ENCODE data around the gene IGLL5.

The IGLL5 gene

DNA sequence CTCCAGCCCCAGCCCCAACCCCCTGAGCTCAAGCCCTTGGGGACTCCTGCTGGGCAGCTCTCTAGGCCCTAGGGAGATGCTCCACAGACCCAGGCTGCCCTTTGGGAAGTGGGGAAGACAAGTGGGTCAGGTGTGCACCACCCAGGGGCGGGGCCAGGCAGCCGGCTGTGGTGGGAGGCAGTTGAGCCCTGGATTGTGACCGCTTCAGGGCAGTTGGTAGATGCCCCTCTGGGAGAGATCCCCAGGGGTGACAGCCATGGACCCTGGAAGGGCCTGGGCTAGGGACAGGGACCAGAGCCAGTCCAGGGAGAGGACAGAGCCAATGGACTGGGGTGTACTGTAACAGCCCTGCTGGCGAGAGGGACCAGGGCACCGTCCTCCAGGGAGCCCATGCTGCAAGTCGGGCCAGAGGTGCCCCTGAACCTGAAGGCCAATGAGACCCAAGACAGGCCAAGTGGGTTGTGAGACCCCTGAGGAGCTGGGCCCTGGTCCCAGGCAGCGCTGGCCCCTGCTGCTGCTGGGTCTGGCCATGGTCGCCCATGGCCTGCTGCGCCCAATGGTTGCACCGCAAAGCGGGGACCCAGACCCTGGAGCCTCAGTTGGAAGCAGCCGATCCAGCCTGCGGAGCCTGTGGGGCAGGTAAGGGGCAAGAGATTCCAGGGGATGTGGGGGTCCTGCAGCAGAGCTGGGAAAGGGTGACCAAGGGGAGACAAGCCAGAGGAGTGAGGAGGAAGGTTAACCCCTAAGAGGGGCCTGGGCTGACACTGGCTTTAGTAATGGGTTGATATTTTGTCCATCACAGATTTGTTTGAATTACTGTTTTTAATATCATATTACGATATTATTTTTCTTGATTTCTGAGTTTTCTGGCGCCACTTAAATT is at the start of gene IGLL5:
Gene IGLL5 (plus strand): TSS at position 196 of the 883 bp plus-strand sequence. CDS start 238 bp downstream, at position 434.
- DNase-seq (ENCODE audit: low read depth in 3 of 3) = no peak

DNA sequence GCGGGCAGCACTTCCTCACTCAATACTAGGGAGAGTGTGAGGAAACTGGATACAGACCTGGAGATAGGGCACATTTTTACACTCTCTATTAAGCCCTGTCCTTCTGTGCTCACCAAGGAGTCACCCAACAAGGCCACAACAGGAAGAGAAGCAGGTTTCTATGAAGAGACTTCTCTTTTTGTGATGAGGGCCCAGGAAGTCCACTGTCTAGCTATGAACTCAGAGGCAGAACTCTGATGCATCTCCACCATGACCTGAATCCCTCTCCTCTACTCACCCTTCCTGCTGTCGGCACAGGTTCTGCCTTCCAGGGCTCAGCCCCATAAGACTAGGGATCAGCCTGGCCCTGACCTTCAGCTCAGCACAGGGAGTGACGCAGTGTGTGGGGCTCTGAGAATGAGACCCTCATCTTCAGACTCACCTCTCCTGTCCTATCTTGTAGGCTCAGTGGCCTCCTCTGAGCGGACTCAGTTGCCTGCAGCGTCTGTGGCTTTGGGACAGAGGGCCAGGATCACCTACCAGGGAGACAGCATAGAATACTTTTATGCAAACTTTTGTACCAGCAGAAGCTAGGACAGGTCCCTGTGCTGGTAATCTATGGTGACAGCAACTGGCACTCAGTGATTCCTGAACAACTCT is 49.3 kb upstream of the IGLL5 start:
- no peak for DNase-seq (ENCODE audit: low read depth in 3 of 3)

GRCh38 chr22:22839570-22840314 is 47.9 kb upstream of the IGLL5 start:
- no peak for DNase-seq (ENCODE audit: low read depth in 3 of 3)

DNA sequence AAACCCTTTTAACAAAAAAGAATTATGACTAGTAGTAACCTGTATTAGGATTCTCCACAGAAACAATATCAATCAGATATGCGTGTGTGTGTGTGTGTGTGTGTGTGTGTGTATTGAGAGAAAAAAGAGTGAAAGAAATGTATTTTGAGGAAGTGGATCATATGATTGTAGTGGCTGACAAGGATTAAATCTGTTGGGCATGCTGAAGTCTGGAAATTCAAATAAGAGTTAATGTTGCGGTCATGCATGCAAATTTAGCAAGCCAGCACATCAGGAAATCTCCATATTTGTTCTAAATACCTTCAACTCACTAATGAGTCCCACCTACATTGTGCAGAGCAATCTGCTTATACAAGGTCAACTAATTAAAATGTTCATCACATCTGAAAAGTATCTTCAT is 46.8 kb upstream of the IGLL5 start:
- DNase-seq (ENCODE audit: low read depth in 3 of 3) = no peak

DNA sequence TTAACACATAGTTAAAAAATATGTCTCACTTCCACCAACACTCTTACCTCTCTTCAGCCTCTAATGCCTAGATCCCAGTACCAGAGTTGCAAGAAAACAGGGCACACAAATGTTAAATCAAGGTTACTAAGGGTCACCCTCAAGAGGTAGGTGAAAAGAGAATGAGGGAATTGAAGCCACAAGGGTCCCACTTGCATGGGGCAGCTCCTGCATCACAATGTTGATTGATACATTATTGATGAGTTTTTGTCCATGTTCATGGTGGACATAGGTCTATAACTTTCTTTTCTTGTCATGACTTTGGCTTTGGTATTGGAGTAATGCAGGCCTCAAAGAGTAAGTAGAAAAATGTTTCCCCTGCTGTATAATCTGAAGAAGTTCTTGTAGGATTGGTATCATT is 46.0 kb upstream of the IGLL5 start:
- no peak for DNase-seq (ENCODE audit: low read depth in 3 of 3)

- no peak for DNase-seq (ENCODE audit: low read depth in 3 of 3)
Measured at GRCh38 chr22:22842085-22842484, 45.5 kb upstream of the IGLL5 start.

DNA sequence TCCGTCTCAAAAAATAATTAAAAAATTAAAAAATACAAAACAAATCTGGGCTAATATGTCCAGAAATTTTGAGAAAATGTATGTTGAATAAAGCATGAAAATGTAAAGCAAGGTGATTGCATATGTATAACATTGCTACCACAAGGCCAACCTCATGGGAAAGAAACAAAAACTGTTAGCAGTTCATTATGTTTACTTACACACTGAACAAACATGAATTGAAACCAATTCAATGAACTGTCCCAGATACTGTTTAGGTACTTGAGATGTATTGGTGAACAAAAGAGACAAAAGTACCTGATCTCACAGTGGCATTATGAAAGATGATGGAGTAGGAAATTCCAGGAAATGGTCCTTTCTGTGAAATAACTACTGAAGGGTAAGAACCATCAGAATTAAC is 43.8 kb upstream of the IGLL5 start:
- DNase-seq (ENCODE audit: low read depth in 3 of 3) = no peak

DNA sequence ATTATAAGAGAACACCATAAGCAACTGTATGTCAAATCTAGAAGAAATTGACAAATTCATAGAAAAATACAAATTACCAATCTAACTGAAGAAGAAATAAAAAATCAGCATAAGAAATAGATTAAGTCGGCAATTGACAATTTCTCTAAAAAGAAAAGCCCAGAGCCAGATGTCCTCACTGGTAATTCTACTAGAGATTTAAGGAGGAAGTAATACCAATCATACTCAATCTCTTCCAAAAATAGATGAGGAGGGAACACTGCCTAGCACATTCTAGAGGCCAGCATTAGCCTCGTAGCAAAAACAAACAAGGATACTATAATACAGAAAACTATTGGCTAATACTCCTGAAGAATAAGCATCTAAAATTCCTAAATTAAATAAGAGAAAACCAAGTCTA is 40.4 kb upstream of the IGLL5 start:
- DNase-seq (ENCODE audit: low read depth in 3 of 3) = no peak

DNA sequence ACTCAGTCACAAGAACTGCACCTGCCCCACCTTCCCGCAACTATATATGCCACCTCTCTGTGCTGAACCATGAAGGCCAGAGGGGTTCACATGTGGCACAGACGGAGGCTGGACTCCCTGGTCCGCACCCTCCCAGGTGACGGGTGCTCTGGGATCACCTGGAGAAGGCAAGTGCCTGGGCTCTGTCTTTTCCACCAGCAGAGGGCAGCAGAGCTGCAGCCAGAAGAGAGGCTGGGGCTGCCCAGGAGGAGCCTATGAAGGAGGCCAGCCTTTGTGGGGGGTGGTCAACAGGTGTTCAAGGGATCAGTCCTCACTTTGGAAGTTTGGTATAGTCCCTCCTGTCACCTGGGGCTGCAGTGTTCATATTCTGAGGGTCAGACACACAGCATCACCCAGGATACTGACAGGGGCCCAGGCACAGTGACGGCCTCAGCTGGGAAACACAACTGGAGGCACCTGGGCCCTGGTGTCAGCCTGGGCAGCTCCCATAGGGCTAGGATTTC is 39.2 kb upstream of the IGLL5 start:
- peak; percentile 36 to 45 (median 43) for DNase-seq (ENCODE audit: low read depth in 3 of 3)

DNA sequence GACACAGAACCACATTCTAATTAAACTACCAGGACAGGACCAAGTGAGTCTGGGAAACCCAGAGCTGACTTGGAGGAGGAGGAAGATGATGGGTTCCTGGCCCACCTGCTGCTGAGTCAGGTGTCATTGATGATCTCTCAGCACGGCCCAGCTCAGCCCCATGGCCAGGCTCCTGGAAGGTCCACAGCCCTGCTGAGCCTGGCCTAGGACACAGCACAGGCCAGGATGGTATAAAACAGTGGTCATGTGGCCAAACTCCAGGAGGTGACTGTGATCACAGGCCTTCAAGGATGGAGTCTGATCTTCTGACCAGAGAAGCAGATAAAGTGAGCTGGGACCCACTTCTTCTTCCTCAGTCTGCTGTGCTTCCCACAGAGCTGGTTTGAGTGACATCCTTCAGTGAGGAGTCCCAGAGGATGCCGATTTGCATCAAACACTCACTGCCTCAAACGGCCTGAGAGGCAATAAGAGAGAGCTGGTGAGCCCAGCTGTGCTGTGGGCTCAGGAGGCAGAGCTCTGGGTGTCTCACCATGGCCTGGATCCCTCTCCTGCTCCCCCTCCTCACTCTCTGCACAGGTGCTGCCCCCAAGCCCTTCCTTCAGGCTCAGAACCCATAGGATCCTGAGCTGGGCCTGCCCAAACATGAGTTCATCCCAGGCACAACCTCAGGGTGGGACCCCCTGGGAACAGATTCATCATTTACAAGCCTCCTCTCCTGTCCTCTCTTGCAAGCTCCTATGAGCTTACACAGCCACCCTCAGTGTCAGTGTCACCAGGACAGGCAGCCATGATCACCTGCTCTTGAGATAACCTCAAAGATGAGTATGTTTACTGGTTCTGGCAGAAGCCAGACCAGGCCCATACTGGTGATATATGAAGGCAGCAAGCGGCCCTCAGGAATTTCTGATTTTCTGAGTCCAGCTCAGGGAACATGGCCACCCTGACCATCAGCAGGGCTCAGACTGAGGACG is 37.7 kb upstream of the IGLL5 start:
- no peak for DNase-seq (ENCODE audit: low read depth in 3 of 3)

- no peak for DNase-seq (ENCODE audit: low read depth in 3 of 3)
Measured at GRCh38 chr22:22851969-22852368, 35.6 kb upstream of the IGLL5 start.

DNA sequence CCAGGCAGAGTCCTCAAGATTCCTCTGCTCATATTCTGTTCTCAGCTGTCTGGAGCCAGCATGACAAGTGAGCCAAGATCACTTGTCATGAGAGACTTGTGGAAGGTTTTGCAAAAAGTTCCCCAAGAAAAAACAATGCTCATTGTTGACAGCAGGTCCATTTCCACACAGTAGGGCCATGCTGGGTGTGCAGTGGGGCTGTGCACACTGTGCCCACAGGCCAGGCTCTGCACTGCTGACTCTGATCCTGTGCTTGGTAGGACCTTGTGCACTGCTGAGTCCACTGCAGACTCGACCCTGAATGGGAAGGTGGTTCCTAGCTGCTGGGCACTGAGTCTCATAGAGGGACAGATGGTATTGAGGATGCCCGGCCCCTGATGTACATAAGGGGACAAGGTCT is 33.9 kb upstream of the IGLL5 start:
- no peak for DNase-seq (ENCODE audit: low read depth in 3 of 3)

DNA sequence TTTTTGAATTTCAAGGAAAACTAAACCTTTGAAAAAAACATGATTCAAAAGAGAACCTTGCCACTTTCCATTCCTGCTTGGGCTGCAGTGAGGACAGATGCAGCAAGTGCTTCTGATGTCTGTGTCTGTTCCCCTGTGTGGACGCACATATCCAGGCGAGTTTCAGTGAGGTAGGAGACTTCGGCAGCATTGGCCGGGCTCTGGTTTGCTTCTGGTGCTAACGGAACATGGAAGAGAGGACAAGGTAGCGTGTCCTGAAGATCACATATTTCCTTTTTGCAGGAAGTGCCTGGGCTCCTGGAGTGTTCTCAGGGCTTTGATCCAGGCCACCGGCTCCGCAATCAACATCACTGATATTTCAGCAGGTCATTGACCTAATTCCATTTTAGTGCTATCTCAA is 33.1 kb upstream of the IGLL5 start:
- DNase-seq (ENCODE audit: low read depth in 3 of 3) = no peak

DNA sequence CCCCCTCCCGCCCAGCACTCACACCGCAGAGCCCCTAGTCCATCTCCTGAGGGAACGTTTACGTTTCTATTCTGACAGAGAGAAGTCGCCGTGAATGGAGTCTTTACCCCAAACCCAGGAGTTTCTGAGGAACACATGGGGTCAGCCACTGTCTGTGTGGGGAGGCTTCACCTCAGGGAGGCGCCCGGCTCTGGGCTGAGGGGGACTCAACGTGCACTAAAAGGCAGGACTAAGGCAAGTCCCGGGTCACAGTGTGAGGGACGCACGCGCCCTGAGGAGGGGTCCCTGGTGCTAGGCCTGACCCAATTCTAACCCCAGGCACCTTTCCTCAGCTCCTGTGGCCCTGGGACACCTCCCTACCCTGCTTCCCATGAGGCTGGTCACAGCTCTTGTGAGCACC is 32.5 kb upstream of the IGLL5 start:
- no peak for DNase-seq (ENCODE audit: low read depth in 3 of 3)

GRCh38 chr22:22855617-22856308 is 31.9 kb upstream of the IGLL5 start:
- DNase-seq (ENCODE audit: low read depth in 3 of 3) = no peak

- DNase-seq (ENCODE audit: low read depth in 3 of 3) = no peak
Measured at GRCh38 chr22:22856364-22856763, 31.3 kb upstream of the IGLL5 start.

GRCh38 chr22:22856885-22857606 is 30.6 kb upstream of the IGLL5 start:
- DNase-seq (ENCODE audit: low read depth in 3 of 3) = no peak

DNA sequence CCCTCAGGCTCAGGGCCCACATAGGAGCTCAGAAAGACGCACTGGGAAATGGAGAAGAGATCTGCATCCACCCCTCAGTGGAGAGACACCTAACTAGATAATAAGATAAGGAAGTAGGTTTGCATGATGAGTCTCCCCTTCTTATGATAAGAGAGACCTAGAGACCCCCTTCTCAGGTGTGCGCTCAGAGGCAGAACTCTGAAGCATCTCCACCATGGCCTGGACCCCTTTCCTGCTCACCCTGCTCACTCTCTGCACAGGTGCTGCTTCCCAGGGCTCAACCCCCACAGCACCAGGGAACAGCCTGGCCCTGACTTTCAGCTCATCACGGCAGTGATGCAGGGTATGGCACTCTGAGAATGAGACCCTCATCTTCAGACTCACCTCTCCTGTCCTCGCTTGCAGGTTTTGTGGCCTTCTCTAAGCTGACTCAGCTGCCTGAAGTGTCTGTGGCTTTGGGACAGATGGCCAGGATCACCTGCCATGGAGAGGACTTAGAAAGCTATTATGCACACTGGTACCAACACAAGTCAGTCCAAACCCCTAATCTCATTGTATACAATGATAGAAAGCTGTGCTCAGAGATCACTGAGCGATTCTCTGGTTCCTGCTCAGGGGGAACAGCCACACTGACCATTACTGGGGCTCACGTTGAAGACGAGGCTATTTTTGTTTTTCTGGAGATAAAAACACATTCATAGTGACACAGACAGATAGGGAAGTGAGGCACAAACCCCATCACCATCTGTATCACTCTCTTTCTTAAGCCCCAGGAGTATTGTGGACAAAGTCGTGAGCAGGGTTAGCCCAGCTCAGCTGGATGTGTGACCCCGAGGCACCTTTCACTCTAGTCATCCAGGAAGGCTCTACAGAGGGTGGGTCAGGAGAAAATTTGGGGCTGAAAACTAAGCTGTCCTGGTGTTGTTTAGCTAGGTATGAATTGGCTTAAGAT is 29.7 kb upstream of the IGLL5 start:
- DNase-seq (ENCODE audit: low read depth in 3 of 3) = no peak

DNA sequence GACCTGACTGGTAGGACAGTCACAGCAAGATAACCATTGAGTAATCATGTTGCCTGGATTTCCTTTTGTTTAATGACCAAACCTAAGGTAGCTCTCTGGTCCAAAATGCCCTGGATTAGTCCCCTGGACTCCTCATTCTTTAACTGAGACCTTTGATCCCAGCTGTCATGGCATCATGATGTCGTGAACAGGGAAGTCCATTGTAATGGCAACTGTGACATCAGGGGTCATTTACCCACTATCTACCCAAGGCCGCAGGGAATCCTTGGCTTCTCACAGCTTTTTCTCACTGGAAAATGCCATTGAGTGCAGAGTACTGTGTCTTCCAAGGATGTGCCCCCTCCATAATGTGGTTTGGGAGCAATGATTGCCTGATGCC is 29.1 kb upstream of the IGLL5 start:
- DNase-seq (ENCODE audit: low read depth in 3 of 3) = no peak

Measured in stimulated activated CD4-positive, alpha-beta T cell treated with anti-CD3 and anti-CD28 coated beads, TNF-alpha, amount 100 ng/mL, for 4 hours (primary cell).